AG09319 (cell line): ENCODE results near the gene NFYB.

ENCODE experiments used
- DNase-seq: peaks from one replicate; pipeline ENCODE4 v3.0.0-alpha.2; 2010; ENCODE audit warnings: low read depth; ENCODE audit errors: extremely low read depth
- TF ChIP-seq, protein P1 (sequence below): IDR thresholded peaks from 2 replicates; pipeline ENCODE4 v1.5.1; 2011; ENCODE audit warnings: low read depth, mild to moderate bottlenecking, inconsistent platforms, low read length, moderate library complexity

The NFYB gene

DNA sequence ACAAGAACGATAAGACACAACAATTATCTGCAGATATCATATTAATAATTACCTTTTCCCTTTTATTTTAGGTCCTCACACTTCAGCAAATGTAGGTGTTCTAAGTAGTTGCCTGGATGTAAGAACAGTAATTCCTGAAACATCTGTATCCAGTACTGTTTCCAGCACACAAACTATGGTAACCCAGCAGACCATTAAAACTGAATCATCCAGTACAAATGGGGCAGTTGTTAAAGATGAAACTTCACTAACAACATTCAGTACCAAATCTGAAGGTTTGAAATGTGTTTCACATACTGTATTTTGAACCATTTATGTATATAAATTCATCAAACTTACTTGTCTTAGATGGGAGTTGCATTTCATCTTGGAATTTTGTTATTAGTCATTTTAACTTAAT, 42.7 kb downstream of the NFYB start:
- TF ChIP-seq, protein P1, sequence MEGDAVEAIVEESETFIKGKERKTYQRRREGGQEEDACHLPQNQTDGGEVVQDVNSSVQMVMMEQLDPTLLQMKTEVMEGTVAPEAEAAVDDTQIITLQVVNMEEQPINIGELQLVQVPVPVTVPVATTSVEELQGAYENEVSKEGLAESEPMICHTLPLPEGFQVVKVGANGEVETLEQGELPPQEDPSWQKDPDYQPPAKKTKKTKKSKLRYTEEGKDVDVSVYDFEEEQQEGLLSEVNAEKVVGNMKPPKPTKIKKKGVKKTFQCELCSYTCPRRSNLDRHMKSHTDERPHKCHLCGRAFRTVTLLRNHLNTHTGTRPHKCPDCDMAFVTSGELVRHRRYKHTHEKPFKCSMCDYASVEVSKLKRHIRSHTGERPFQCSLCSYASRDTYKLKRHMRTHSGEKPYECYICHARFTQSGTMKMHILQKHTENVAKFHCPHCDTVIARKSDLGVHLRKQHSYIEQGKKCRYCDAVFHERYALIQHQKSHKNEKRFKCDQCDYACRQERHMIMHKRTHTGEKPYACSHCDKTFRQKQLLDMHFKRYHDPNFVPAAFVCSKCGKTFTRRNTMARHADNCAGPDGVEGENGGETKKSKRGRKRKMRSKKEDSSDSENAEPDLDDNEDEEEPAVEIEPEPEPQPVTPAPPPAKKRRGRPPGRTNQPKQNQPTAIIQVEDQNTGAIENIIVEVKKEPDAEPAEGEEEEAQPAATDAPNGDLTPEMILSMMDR, result no peak
- DNase-seq, result no peak

DNA sequence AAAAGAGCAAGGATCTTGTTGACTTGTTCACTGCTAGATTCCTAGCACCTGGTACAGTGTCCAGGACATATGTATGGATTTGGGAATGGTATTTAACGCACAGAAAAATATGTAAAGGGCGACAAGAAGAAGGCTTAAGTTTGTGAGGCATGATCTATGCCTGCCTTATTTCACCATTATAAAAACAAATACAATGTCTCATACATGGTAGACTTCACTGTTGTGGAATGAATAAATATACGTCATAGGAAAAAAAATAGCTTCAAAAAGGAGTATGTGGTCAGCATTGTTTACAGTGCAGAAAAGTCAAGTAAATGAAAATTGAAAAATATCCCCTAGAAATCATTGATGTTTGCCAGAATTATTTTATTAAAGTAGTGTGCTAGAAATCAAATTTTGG, 43.7 kb downstream of the NFYB start:
- TF ChIP-seq, protein P1, result no peak
- DNase-seq, result no peak

DNA sequence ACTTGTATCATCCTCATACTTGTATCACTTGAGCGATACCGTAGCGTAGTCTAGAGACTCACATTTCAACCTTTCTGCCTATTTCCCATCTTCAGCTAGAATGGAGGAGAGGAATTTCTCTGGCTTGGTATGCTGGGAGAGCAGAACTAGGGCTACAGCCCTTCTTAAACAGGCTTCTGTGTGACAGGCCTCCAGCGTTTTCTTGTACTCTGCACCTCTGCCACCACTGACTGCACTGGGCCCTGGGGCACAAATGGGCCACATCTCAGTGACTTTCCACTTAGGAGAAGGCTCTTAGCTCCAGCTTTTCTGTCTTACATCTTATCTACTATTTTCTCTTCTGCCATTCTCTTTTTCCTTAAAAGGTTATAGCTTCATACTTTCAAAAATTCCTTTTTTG, 46.9 kb downstream of the NFYB start:
- TF ChIP-seq, protein P1, result no peak
- no peak for DNase-seq

DNA sequence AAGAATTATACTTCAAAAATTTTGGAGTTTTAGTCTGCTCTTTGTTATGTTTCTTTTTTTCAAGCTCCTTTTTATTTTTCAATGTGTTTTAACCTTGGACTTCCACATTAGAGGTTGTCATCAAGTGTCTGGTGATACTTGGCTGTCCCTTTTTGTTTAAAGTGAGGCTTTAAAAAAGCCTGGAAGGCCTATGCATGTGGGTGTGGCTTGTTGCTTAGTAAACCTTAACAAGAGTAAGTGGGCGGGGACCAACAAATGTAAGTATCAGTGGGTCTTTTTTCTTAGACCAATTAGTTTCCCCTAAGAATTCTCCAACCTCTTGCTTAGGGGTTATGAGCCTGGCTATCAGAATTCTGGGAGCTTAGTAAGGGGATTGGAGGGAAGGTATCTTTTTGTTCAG, 47.3 kb downstream of the NFYB start:
- DNase-seq, result no peak
- TF ChIP-seq, protein P1, result no peak

DNA sequence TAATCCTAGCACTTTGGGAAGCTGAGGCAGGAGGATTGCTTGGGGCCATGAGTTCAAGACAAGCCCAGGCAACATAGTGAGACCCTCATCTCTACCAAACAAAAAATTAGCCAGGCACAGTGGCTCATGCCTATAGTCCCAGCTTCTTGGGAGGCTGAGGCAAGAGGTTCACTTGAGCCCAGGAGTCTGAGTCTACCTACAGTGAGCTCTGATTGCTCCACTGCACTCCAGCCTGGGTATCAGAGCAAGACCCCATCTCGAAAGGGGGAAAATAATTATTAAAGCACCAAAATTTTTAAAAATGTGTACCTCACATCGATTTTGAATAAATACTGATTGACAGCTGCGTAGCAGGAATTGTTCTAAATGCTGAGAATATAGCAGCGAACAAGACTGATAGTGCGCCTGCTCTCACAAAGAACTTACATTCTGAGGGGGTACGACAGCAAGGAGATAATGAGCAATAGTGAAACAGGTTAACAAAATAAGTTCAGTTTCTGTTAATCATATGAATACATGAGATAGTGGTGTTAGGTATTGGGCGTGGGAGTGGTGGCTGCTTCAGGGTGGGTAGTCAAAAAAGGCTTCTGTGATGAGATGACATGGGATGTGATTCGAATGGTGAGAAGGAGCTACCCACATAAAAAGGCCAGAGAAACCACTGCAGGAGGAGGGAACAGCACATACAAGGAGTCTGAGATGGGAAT, 54.1 kb downstream of the NFYB start:
- no peak for DNase-seq
- TF ChIP-seq, protein P1, result no peak

DNA sequence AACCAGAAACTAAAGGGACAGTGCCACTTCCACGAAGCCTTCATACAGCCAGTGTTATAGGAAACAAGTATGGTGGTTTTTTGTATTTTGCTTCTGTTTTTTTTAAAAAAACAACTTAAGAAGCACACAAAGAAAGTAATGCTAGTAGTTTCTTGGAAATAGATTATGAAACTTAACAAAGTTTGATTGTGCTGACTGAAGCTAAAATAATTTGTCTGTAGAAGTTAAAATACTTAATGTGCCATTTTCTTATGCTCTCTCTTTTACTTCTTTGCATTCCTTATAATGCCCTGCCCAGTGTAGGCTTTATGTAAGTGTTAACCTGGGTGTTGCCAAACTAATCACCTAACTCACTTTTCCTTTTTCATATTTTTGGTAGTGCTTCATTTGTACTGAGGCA, 57.2 kb downstream of the NFYB start:
- TF ChIP-seq, protein P1, result no peak
- no peak for DNase-seq

DNA sequence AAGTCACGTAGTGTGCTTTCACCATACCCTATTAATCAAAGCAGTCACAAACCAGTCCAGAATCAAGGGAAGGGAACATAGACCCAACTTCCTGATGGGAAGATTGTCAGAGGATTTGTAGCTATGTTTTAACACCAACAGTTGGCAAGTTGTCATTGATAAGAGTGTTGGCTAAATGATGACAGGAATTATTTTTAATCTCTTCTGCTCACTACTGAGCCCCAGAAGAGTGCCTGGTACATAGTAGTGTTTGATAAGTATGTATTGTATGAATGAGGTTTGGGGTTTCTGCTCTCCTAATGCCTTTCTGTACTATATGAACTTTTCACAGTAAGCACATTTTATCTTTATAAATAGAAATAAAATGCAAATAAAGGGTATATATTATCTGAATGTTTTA, 59.0 kb downstream of the NFYB start:
- DNase-seq, result no peak
- TF ChIP-seq, protein P1, result no peak
